ENCODE results near the gene TSEN15.

The TSEN15 gene

DNA sequence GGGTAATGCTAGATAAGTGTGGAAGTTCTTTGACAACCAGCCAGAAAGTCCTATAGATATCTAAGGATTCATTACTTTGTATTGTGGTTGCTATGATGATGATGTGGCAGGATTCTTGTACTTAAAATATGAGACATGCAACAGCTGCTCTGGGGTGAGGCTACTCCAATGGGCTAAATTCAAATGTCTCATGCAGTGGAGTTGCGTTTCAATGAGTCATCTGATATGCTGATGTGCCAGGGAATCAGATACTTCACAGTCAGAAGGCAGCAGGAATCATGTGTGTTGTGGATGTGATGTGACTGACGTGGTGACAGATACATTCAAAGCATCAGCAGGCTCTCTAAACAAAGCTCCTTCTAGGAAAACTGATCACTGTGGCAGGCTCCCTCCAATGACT is 66.5 kb downstream of the TSEN15 start:
- H3K36me3 ChIP-seq (ENCODE audit: control insufficient read depth, low read length) = no peaks in the 10 kb centered on the region
- H3K79me2 ChIP-seq (ENCODE audit: control insufficient read depth, low read length) = no peaks in the 10 kb centered on the region
- no peak overlapping the region for H3K4me2 ChIP-seq (ENCODE audit: low read length)
- H3F3A ChIP-seq (ENCODE audit: control insufficient read depth, insufficient read depth) = no peaks in the 10 kb centered on the region
- H4K20me1 ChIP-seq (ENCODE audit: control insufficient read depth, insufficient read depth, low read depth, low read length) = no peaks in the 10 kb centered on the region
- H3K27me3 ChIP-seq (ENCODE audit: control insufficient read depth, low read length) = no peaks in the 10 kb centered on the region
- no peaks in the 10 kb centered on the region for H3K9me2 ChIP-seq (replicated peaks; ENCODE audit: control insufficient read depth, low read length)
- no peaks in the 10 kb centered on the region for H3K9me3 ChIP-seq (ENCODE audit: control insufficient read depth, insufficient read depth, low read length)
- H3K4me1 ChIP-seq (ENCODE audit: control insufficient read depth, low read length) = no peaks in the 10 kb centered on the region
- H3K4me3 ChIP-seq (ENCODE audit: low read length) = no peak overlapping the region
- TF ChIP-seq EZH2phosphoT487 (IDR thresholded peaks at IDR 0.05; ENCODE audit: borderline replicate concordance, low read length) = no peak
- TF ChIP-seq, protein P1, sequence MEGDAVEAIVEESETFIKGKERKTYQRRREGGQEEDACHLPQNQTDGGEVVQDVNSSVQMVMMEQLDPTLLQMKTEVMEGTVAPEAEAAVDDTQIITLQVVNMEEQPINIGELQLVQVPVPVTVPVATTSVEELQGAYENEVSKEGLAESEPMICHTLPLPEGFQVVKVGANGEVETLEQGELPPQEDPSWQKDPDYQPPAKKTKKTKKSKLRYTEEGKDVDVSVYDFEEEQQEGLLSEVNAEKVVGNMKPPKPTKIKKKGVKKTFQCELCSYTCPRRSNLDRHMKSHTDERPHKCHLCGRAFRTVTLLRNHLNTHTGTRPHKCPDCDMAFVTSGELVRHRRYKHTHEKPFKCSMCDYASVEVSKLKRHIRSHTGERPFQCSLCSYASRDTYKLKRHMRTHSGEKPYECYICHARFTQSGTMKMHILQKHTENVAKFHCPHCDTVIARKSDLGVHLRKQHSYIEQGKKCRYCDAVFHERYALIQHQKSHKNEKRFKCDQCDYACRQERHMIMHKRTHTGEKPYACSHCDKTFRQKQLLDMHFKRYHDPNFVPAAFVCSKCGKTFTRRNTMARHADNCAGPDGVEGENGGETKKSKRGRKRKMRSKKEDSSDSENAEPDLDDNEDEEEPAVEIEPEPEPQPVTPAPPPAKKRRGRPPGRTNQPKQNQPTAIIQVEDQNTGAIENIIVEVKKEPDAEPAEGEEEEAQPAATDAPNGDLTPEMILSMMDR (IDR thresholded peaks at IDR 0.05; ENCODE audit: low read depth, low read length, poor library complexity, severe bottlenecking) = no peak
- H3K27ac ChIP-seq (ENCODE audit: low read depth, low read length) = no peak overlapping the region
